Hematopoietic multipotent progenitor cell treated with erythropoietin and hydrocortisone succinate and interleukin-3 and kit ligand, for 6 days (in vitro differentiated cells): ENCODE results near the gene NOG.

ENCODE experiments used
- DNase-seq: peaks from one replicate; pipeline ENCODE4 v3.0.0-alpha.2; 2015

Gene NOG

DNA sequence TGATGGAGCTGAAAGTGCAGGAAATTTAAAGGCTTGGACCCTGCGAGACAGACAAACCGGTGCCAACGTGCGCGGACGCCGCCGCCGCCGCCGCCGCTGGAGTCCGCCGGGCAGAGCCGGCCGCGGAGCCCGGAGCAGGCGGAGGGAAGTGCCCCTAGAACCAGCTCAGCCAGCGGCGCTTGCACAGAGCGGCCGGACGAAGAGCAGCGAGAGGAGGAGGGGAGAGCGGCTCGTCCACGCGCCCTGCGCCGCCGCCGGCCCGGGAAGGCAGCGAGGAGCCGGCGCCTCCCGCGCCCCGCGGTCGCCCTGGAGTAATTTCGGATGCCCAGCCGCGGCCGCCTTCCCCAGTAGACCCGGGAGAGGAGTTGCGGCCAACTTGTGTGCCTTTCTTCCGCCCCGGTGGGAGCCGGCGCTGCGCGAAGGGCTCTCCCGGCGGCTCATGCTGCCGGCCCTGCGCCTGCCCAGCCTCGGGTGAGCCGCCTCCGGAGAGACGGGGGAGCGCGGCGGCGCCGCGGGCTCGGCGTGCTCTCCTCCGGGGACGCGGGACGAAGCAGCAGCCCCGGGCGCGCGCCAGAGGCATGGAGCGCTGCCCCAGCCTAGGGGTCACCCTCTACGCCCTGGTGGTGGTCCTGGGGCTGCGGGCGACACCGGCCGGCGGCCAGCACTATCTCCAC, at the start of gene NOG:
Gene NOG, plus strand, starts transcription at position 54 of the 674 bp plus-strand sequence. Its CDS starts 525 bp downstream, at position 579.
- DNase-seq, result peak; percentile 53

DNA sequence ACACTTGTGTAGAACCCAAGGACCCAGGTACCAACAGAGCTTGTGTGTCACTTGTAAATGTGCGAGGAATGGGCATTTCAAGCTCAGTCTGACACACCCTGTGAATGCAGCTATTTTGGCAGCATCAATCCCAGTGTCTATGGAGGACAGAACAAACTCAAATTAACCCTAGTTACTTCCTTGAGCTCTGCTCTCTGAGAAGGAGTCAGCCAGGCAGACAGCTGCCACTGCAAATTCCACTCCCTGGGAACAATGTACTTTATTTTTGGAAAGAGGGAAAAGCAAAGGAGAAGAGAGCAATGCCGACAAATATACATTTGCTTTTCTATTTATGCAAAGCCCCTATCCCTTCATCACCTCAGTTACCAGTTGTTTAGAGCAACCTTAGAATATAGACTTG, 48.4 kb upstream of the NOG start:
- DNase-seq, result no peak

DNA sequence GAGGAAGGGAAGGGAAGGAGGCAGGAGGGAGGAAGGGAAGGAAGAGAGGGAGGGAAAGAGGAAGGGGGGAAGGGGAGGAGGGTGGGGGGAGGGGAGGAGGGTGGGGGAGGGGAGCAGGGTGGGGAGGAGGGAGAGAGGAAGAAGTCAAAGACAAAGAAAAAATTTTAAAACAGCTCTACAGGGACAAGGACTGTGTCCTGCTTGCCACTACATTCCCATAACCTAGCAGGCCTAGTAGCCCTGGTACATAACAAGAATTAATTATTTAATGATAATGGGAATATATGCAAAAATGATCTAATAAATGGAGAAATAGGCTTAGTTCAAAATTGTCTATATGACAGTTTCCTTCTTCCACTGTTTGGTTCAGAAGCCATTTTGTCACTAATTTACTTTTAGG, 47.6 kb upstream of the NOG start:
- no peak for DNase-seq

DNA sequence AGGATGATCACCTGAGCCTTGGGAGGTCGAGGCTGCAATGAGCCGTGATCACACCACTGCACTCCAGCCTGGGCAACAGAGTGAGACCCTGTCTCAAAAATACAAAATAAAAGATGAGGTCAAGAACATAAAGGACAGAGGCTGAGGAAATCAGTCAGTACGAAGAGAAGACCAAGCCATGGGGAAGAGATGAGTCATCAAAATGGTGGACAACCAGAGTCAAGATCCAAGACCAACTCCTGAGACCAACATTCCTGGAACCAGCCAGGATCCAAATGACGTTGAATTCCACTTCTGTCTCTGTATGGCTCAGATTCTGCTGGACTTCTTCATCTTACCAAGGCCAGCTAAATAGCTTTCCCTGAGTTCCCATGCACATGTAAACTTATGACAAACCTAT, 44.8 kb upstream of the NOG start:
- no peak for DNase-seq

DNA sequence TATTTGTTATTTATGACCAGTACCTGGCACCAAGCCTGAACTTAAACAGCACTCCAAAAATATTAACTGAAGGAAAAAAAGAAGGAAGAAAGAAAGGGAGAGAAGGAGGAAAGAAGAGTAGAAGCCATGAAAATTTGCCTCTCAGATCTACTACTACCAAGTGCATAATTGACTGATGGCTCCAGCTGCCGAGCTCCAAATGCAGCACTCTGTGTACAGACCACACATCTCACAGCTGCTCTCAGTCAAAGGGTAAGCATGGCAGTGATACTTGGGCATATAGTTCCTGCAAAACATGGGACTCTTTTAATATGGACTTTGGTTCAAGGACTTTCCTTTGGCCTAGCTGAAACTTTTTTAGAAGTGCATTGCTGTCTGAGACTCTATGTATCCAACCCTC, 44.0 kb upstream of the NOG start:
- DNase-seq, result no peak

DNA sequence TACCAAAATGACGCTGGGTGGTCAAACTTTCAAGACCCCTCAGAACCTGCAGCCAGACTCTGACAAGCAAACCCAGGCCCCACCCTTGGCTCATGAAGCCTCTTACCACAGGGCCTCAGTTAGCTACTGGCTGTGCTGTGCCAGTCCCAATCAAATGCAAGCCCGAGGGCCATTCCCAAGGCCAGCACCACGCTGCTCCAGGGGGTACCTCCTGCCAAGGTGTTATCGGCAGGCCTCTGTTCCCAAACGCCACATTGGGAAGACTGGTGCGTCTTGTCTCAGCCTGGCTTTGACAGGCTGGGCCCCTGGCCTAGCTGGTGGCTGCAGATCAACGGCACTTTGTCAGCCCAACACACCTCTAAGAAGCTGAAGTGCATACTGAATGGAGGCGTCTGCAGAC, 35.8 kb upstream of the NOG start:
- DNase-seq, result no peak

DNA sequence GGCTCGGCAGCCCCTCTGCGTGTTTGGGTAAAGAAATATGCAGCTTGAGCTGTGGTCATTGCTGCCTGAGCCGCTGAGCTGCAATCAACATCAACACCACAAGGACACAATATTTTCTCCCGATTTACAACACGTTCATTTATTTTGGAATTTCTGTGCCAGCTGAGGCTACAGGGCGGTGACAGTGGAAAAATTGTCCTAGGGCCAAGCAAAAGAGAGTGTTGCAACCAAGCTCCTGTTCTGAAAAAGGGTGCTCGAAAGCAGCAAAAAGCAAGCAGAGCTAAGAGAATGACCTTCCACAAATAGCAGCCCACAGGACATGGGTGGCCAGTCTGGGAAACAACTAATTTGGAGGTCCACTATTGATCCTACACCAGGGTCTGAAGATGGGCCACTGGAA, 35.4 kb upstream of the NOG start:
- DNase-seq, result no peak

DNA sequence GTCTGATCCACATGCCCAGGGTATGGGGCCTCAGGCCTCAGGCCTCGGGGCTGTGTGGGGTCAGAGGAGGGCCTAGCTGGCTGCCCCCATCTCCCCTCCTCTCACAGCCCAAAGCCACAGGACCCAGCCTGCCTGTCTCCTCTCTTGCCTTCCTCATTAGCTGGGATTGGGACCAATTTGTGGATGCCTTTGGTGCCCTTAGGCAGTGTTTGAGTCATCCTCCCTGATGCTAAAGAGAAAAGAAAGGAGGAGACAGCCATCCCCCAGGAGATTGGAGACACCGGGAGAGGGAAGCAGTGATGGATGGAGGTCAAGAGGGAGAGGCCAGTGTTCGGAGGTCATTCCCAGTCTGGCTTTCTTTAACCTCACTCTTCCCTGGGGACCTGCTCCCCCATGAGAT, 23.3 kb upstream of the NOG start:
- no peak for DNase-seq

DNA sequence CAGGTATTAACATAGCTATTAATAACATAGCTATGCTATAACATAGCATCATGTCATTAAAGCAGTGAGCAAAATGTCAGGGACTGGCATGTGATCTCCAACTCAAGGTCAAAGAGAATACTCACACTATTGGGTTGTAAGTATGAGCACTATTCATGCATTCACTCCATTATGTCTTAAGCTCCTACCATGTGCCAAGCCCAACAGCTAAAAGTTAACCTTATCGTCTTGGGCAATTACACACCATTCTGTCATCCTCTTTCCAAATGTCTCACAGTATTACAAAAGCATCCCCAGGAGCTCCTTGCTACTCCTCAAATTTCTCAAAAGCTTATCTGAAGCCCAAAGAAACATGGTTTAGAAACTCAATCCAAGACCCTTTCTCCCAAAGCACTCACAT, 22.0 kb upstream of the NOG start:
- DNase-seq, result no peak

DNA sequence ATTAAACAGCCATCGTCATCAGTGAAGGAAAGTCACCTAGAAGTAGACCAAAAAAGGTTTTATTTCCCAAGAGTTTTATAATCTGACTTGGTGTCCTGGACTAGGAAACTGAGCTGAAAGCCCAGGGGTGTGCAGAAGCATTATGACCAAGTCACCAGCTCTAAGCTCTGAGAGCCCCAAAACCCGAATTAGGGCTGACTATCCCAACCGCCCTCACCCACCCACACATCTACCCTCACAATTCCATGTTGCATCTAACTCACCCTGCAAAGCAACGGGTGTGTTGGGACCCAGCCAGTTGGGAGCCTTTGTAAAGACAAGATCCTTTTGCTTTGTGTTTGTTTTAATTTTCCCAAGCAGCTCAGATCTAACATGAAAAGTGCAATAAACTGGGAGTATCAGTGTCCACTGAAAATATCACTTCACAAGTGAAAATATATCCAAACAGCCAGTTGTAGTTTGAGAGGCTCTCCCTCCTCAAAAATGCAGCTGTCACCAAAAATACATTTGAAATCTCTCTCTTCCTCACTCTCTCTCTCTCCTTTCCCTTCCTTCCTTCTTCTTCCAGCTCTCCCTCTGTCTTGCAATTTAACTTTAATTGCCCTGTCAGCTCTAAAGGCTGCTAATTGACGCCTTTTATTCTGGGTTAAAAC, 16.2 kb upstream of the NOG start:
- DNase-seq, result no peak

DNA sequence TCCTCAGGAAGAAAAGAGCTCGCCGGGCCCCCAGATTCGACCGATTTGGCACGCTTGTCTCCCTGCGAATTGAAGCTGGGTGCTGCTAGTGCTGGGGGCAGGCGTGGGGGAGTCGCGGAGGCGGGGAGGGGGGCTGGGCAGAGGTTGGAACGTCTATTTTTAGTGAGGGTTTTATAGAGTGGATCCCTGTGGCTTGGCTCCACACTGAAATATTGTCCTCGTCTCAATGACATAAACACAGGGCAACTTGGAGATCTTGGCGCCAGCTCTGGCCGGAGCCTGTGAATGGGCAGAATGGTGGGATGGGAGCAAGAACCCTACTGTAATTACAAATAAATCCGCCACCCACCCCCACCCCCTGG, 15.7 kb upstream of the NOG start:
- DNase-seq, result no peak

DNA sequence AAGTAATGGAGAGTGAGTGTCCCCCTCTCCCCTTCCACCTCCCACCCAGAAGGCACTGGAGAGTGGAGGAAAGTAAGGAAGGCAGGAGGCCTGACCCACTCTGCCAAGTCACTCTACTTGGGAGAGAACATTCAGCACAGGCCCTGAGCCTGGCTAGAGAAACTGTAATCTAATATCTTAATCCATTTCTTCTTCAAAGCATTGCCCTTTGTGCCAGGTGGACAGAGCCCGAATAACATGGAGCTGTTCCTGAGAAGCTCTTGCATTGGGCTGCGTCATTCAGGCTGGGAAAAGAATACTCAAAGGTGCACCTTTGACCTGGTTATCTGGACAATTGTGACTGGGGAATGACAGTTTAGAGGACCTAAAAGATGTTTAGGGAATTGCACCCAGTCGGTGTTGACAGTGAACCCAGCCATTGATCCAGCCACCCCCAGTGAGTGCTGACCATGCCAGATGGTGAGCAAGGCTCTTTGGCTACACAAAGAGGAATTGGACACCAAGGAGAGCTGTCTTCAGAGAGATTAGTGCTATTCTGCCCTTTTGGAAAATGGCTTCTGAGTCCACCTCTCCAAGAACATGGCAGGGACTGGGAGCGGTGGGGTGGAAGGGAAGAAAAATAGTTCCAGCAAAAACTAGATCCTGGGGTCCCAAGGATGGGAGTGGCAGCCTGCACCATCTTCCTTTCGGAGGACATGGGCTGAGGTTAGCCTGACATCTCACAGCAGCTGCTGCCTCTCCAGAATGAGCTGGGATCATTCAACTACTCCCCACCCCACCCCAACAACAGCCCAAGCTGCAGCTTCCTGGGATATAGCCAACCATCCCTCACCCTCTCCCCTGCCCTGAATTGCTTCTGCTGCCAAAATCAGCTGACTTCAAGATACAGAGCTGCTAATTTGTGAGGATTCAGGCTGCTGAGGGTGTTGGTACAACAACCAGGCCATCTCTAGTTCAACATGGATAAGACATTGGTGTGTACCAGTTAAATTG, 11.6 kb upstream of the NOG start:
- no peak for DNase-seq

DNA sequence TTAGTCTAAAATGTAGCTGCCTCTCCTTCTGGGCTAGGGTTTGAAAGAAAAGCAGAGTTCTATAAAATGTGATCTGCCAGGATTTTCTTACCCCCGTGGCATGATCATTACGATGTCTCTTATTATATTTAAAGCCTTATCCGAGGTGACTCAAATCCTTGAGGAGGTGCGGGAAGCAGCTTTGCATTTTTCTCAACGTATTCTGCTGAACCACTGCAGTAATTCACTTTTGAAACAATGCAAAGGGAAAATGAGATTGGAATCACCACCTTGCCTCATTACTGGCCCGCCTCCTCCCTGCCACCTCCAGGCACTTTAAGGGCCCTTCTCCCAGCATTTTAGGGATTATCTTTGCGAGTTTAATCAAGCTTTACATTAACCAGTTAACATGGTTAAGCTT, 9.7 kb upstream of the NOG start:
- DNase-seq, result no peak

DNA sequence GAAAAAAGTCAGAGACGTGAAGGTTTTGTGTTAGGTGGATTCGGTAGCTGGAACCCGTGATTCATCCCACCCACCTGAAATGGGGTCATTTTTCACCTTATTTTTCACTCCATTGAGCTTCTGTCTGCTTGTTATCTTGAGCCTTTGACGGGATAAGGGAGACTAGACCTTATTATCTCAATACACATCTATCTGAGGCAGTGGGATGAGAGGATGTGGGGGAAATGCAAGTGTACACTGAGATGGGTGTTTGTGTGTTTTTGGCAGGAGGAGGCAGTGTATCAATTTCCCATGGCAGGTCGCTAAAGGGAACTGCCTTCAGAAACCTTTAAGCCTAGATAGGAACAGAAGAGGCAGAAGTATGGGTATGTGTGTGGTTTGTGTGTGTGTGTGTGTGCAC, 6.2 kb upstream of the NOG start:
- no peak for DNase-seq

DNA sequence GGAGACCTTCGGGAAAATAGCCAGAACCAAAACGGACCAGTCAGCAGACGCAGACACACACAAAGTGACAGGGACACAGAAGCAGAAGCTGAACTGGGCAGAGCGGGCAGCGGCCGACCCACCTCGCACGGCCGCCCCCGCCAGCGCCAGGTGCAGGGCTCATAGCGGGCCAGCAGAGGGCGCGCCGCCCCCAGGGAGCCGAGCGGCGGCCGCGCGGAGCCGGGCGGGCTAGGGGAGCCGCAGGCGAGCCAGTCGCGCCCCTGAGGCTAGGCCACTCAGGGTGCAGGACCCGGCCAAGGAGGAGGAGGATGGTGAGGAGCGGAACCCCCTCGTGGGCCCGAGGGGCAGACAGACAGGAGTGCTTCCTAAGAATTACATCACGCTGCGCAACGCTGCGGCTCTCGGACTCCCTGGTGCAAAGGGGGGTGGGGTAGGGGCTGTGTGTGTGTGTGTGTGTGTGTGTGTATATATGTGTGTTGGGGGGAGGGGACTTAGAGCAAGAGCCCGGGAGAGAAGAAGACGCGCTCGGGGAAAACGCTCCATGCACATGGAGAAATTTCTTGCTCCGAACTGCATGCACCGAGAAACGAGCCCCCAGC, 913 bp upstream of the NOG start:
- peak; percentile 65 for DNase-seq

DNA sequence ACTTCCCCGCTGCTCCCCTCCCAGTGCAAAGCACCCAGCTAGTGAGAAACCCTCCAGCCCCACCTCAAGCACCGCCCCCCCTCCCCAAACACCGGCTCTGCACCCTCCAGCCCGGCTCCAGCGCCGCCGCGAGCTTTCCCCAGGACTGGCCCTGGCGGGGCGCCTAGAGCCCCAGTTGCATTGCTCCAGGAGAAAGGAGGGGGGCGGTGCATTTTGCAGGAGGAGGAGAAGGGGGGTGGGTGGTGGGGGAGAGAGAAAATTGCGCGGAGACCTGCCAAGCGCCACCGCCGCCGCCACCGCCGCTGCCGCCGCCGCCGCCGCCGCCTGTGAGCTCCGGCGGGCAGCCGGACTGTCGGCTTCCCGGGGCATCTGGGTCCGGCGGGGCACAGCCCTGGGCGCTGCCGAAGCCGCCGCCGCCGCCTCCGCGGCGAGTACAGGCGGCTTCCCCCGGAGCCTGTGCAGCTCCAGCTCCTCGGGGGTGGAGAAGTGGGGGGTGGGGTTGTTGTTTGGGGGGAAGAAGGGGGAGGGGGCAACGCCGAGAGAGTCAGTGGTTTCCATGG, 333 bp upstream of the NOG start:
- peak; percentile 37 for DNase-seq

DNA sequence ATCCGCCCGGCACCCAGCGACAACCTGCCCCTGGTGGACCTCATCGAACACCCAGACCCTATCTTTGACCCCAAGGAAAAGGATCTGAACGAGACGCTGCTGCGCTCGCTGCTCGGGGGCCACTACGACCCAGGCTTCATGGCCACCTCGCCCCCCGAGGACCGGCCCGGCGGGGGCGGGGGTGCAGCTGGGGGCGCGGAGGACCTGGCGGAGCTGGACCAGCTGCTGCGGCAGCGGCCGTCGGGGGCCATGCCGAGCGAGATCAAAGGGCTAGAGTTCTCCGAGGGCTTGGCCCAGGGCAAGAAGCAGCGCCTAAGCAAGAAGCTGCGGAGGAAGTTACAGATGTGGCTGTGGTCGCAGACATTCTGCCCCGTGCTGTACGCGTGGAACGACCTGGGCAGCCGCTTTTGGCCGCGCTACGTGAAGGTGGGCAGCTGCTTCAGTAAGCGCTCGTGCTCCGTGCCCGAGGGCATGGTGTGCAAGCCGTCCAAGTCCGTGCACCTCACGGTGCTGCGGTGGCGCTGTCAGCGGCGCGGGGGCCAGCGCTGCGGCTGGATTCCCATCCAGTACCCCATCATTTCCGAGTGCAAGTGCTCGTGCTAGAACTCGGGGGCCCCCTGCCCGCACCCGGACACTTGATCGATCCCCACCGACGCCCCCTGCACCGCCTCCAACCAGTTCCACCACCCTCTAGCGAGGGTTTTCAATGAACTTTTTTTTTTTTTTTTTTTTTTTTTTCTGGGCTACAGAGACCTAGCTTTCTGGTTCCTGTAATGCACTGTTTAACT, 1.0 kb downstream of the NOG start:
- peak; percentile 35 for DNase-seq

DNA sequence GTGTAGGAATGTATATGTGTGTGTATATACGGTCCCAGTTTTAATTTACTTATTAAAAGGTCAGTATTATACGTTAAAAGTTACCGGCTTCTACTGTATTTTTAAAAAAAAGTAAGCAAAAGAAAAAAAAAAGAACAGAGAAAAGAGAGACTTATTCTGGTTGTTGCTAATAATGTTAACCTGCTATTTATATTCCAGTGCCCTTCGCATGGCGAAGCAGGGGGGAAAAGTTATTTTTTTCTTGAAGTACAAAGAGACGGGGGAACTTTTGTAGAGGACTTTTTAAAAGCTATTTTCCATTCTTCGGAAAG, 1.6 kb downstream of the NOG start:
- DNase-seq, result no peak

DNA sequence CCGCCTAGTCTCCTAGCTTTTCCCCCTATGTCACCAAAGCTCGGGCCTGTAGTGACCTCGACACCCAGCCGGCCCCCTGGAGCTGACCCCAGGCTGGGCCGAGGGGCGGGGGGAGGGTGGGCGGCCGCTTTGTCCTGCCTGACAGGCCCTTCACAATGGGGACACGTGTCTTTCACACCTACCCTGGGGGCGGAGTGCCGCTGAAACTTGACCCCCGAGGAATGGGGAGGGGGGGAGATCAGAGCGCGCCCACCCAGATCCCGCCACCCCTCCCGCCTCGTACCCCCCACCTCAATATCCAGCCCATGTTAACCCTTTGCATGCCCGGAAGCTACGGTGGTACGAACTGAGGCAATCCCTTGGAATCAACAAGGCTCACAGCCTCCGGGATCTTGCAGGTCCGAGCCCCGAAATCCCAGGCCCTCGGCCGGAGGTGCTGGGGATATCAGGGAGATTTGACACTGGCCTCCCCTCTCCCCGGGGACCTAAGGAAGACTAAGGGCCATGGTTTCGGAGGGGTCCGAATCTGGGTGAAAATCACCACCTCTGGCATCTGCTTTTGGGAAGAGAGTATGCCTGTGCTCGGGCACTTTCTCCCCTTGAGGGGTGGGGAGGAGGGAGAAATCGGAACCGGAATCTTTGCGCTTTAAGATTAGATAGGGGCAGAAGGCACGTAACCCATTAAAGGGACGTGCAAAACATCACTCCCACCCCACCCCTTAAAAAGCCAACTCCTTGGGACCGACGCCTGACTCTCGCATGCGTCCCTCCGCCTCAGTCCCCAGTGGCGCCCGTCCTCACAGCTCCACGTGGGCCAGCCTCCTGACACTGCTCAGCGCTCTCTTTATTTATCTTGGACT, 2.6 kb downstream of the NOG start:
- DNase-seq, result peak; percentile 14

DNA sequence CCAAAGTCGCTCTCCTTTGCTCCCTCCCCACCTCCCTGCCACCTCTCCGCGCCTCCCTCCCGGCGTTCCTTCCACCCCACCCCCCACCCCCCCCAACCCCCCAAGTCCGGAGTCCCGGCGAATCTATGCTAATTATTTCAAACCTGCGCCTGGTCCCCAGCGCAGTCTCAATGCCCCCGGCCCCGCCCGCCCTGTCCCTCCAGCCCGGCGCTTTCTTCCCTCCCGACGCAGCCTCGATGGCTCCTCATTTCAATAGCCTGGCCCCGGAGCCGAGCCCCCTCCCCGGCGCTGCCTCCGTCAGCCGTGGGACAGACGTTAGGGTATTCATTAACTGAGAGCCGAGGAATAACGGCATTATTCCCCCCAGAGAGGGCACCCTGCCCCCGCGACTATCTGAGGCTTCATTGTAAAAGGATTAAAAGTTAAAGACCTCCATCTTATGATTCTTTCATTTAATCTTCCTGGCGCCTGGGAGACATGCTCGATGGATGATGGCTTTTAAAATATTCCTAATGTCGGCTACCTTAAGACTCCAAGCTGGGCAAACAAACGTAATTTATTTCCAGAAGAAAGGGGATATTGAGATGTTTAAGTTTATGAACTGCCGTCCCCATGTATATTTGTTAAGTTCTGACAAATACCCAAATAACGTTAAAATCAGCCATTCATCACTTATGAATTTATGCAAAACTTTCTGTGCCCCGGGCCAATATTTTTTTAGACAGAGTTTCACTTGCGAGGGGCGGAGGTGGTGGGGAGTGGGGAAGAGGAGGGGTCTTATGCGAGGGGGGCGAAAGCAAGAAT, 3.4 kb downstream of the NOG start:
- DNase-seq, result no peak
